ENCODE results near the gene PARN. TPM values are rescaled to one million over a fixed set of nuclear protein-coding genes. Genes with fewer than 3 reads are reported as not detected.

PARN gene
- total RNA-seq, 1 experiment from 2014 or later = 57.8 TPM

DNA sequence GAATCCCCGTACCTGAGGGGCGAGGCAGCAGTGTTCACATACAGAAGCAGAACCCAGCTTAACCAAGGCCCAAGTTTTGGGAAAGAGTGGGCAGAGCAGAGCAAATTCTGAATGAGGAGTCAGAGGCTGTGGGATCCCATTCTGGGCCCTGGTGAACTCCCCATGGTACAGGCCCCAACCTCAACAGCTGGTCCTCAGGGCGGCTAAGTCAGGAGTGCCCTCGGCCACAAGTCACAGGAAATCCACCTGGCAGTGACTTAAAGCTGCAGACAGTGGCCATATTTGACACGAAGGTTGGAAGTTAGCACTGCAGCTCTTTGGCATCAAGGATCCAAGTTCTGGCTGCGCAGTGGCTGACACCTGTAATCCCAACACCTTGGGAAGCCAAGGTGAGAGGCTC lies 237.1 kb downstream of the PARN start:
- H3K27ac ChIP-seq (ENCODE audit: low read length) = no peak overlapping the region
- POLR2A ChIA-PET = interaction anchor here (0.6 kb wide), 1 partner anchor 9 kb away, joined by 5 read pairs; no protein-coding TSS in a partner anchor
- H3K4me1 ChIP-seq (ENCODE audit: control insufficient read depth, insufficient read depth, low read length) = no peaks in the 10 kb centered on the region
- H3K27me3 ChIP-seq (ENCODE audit: control insufficient read depth, insufficient read depth, low read length) = no peaks in the 10 kb centered on the region
- DNase-seq (ENCODE audit: low read depth, low spot score) (no peak), ATAC-seq (no peak)
- CTCF ChIA-PET = interaction anchor here (0.5 kb wide), 1 partner anchor 82 kb away, joined by 3 read pairs; no protein-coding TSS in a partner anchor
- TF ChIP-seq SIN3A (IDR thresholded peaks at IDR 0.05; ENCODE audit: borderline replicate concordance, insufficient read depth, low read depth, low read length) = no peak
- no peaks in the 10 kb centered on the region for H3K9me3 ChIP-seq (ENCODE audit: control insufficient read depth, insufficient read depth, low read depth, low read length)
- no peaks in the 10 kb centered on the region for H3K36me3 ChIP-seq (ENCODE audit: control insufficient read depth, insufficient read depth, low read length)
- no TSS peak for BruUV-seq (replicated peaks)
- in situ Hi-C loops (cut with HindIII; ENCODE audit: low pct_unique_long_range_greater_than_20kb, low sequenced_read_pairs) (no loop called here), intact Hi-C loops (cut with micrococcal nuclease; ENCODE audit: unreplicated experiment) (no loop called here)
- H3K4me3 ChIP-seq (ENCODE audit: low read depth in 2 of 2, low read length in 2 of 2) = no peak overlapping the region

DNA sequence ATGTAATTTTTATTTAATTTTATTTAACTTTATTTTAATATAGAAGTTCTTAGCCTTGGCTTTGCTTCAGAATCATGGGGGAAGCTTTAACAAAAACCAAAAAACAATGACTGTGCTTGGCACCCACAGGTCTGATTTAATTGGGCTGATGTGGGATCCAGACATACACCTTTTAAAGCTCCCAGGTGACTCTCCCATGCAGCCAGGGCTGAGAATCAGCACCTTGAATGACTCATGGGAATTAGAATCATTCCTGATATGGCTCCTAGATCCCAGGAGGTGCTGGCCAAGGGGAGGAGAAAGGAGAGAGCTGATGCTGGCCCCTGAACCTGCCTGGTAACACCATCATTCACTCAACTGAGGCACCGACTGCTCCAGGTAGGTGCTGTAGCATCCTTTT lies 240.7 kb downstream of the PARN start:
- no TSS peak for BruUV-seq (replicated peaks)
- POLR2A ChIA-PET = no interaction called here
- no peak for DNase-seq (ENCODE audit: low read depth, low spot score)
- Histone ChIP-seq H3K9me3 (ENCODE audit: control insufficient read depth, insufficient read depth, low read depth, low read length) (no peaks in the 10 kb centered on the region), H3K36me3 (ENCODE audit: control insufficient read depth, insufficient read depth, low read length) (no peaks in the 10 kb centered on the region), H3K4me1 (ENCODE audit: control insufficient read depth, insufficient read depth, low read length) (no peaks in the 10 kb centered on the region), H3K27ac (ENCODE audit: low read length) (no peak overlapping the region), H3K4me3 (ENCODE audit: low read depth in 2 of 2, low read length in 2 of 2) (no peak overlapping the region), H3K27me3 (ENCODE audit: control insufficient read depth, insufficient read depth, low read length) (no peaks in the 10 kb centered on the region)
- no peak for TF ChIP-seq POLR2AphosphoS5 (IDR thresholded peaks at IDR 0.05; ENCODE audit: low read depth, low read length)
- TF ChIP-seq, protein P1, sequence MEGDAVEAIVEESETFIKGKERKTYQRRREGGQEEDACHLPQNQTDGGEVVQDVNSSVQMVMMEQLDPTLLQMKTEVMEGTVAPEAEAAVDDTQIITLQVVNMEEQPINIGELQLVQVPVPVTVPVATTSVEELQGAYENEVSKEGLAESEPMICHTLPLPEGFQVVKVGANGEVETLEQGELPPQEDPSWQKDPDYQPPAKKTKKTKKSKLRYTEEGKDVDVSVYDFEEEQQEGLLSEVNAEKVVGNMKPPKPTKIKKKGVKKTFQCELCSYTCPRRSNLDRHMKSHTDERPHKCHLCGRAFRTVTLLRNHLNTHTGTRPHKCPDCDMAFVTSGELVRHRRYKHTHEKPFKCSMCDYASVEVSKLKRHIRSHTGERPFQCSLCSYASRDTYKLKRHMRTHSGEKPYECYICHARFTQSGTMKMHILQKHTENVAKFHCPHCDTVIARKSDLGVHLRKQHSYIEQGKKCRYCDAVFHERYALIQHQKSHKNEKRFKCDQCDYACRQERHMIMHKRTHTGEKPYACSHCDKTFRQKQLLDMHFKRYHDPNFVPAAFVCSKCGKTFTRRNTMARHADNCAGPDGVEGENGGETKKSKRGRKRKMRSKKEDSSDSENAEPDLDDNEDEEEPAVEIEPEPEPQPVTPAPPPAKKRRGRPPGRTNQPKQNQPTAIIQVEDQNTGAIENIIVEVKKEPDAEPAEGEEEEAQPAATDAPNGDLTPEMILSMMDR (IDR thresholded peaks at IDR 0.05) = no peak
- TF ChIP-seq TCF7L2 (IDR thresholded peaks at IDR 0.05; ENCODE audit: low read depth, low read length) = no peak
- TF ChIP-seq SIN3A (IDR thresholded peaks at IDR 0.05; ENCODE audit: borderline replicate concordance, insufficient read depth, low read depth, low read length) = no peak
- TF ChIP-seq, protein P2, sequence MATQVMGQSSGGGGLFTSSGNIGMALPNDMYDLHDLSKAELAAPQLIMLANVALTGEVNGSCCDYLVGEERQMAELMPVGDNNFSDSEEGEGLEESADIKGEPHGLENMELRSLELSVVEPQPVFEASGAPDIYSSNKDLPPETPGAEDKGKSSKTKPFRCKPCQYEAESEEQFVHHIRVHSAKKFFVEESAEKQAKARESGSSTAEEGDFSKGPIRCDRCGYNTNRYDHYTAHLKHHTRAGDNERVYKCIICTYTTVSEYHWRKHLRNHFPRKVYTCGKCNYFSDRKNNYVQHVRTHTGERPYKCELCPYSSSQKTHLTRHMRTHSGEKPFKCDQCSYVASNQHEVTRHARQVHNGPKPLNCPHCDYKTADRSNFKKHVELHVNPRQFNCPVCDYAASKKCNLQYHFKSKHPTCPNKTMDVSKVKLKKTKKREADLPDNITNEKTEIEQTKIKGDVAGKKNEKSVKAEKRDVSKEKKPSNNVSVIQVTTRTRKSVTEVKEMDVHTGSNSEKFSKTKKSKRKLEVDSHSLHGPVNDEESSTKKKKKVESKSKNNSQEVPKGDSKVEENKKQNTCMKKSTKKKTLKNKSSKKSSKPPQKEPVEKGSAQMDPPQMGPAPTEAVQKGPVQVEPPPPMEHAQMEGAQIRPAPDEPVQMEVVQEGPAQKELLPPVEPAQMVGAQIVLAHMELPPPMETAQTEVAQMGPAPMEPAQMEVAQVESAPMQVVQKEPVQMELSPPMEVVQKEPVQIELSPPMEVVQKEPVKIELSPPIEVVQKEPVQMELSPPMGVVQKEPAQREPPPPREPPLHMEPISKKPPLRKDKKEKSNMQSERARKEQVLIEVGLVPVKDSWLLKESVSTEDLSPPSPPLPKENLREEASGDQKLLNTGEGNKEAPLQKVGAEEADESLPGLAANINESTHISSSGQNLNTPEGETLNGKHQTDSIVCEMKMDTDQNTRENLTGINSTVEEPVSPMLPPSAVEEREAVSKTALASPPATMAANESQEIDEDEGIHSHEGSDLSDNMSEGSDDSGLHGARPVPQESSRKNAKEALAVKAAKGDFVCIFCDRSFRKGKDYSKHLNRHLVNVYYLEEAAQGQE (IDR thresholded peaks at IDR 0.05; ENCODE audit: insufficient read depth in 1 of 2, low read depth in 2 of 2, low read length in 1 of 2) = no peak
- in situ Hi-C loops (cut with HindIII; ENCODE audit: low pct_unique_long_range_greater_than_20kb, low sequenced_read_pairs) (no loop called here), intact Hi-C loops (cut with micrococcal nuclease; ENCODE audit: unreplicated experiment) (no loop called here)
- CTCF ChIA-PET = no interaction called here
- no peak for ATAC-seq

DNA sequence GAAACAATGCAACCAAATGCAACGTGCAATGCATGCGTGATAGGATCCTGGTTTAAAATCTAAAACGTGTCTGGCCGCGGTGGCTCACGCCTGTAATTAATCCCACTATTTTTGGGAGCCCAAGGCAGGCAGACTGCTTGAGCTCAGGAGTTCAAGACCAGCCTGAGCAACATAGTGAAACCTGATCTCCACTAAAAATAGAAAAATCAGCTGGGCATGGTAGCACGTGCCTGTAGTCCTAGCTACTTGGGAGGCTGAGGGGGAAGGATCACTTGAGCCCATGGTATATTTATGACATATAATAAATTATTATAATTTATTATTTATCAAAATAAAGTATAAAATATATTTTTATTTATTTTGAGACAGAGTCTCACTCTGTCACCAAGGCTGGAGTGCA lies 241.8 kb downstream of the PARN start:
- Histone ChIP-seq H3K4me3 (ENCODE audit: low read depth in 2 of 2, low read length in 2 of 2) (no peak overlapping the region), H3K4me1 (ENCODE audit: control insufficient read depth, insufficient read depth, low read length) (no peaks in the 10 kb centered on the region), H3K36me3 (ENCODE audit: control insufficient read depth, insufficient read depth, low read length) (no peaks in the 10 kb centered on the region), H3K27me3 (ENCODE audit: control insufficient read depth, insufficient read depth, low read length) (no peaks in the 10 kb centered on the region), H3K27ac (ENCODE audit: low read length) (no peak overlapping the region), H3K9me3 (ENCODE audit: control insufficient read depth, insufficient read depth, low read depth, low read length) (no peaks in the 10 kb centered on the region)
- CTCF ChIA-PET = no interaction called here
- DNase-seq (ENCODE audit: low read depth, low spot score) = no peak
- in situ Hi-C loops (cut with HindIII; ENCODE audit: low pct_unique_long_range_greater_than_20kb, low sequenced_read_pairs) (no loop called here), intact Hi-C loops (cut with micrococcal nuclease; ENCODE audit: unreplicated experiment) (no loop called here)
- ATAC-seq = no peak
- POLR2A ChIA-PET = no interaction called here
- no TSS peak for BruUV-seq (replicated peaks)
- TF ChIP-seq, protein P1 (IDR thresholded peaks at IDR 0.05) = no peak
- TF ChIP-seq TCF7L2 (IDR thresholded peaks at IDR 0.05; ENCODE audit: low read depth, low read length) (no peak), POLR2AphosphoS5 (IDR thresholded peaks at IDR 0.05; ENCODE audit: low read depth, low read length) (no peak), SIN3A (IDR thresholded peaks at IDR 0.05; ENCODE audit: borderline replicate concordance, insufficient read depth, low read depth, low read length) (no peak)
- TF ChIP-seq, protein P2 (IDR thresholded peaks at IDR 0.05; ENCODE audit: insufficient read depth in 1 of 2, low read depth in 2 of 2, low read length in 1 of 2) = no peak
